Stimulated activated CD4-positive, alpha-beta T cell treated with anti-CD3 and anti-CD28 coated beads, Interleukin-4, amount 100 ng/mL, for 24 hours (primary cell): ENCODE data around the gene PNMA6A.
"Not testable (repeated sequence)": the region's sequence is repeated elsewhere in the genome, so short reads cannot be mapped to it uniquely, and the experiment has no call there.

ENCODE experiments used
- DNase-seq: peaks from one replicate; pipeline ENCODE4 v3.0.0-alpha.2; 2020

Gene PNMA6A

DNA sequence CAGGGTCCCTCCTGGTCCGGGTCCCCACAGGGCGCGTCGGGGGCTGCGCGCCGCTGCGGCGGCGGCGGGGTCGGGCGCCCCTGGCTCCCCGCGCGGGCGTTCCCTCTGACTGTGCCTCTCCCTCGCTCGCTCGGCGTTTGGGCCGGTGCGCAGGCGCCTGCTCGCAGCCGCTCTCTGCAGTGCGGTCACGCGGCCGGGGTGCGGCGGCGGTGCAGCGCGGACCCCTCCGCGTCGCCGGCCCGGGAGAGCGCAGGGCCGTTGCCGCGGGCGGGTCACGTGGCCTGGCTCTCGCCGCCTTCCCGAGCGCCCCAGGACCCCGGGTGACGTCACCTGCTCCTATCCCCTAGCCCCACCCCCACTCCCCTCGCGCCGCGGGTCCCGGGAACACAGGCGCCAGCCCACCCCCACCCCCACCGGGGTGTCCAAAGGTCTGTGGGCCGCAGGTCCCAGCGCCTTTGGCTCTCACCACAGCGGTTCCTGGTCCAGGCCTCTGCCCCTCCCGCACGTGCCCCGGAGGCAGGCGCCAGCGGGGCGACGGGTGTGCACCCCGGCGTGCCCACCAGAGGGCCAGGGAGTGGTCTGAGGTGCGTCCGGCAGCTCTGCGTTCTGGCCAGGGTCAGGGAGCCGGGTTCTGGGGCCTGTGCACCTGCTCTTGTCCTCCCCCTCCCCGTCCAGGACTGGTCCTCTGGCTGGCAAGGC is 5.3 kb downstream of the PNMA6A start:
- not testable (repeated sequence) for DNase-seq

DNA sequence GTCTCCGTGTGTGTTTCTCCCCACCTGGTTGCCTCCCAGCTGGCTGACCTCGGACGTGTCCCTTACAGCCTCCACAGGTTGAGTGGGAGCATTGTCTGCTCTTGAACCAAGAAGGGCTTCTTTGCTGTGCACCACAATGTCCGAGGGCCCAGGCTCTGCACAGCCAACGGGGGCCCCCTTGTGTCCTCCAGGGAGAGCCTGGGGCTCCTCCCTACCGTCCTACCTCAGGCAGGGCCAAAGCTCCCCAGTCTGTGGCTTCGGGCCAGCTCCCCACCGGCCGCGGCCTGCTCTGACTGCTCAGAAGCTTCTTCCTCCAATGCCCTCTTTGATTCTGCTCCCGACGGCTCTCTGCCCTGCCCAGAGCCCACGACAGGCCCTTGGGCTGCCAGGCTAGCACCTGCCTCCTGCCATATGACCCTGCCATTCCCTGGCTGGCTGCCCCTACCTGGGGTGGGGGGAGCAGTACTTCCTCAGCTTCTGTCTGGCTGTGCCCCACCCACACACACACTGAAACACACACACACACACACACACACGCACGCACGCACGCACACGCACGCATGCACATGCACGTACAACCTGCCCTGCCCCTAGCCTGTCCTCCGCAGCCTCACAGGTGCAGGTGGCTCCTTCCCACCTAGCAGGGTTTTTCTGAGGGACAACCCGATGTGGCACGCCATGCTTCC is 11.1 kb downstream of the PNMA6A start:
- DNase-seq = not testable (repeated sequence)

DNA sequence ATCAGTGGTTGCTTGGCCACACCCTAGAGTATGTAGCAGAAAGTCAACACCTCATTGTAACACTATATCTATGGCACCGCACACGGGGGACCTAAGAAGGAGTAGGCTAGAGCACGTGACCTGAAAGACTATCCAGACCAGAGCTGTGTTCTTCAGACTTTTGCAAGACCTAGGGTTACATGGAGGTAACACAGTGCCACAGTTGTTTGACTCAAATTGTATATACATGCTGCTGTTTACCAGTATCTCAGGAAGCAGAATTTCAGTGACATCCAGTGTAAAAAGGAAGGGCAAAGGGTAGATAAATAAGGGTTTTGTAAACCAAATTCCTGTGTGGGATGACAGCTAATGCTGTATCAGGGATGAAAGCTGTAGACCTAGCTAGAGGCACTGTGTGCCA is 30.2 kb downstream of the PNMA6A start:
- DNase-seq = no peak

DNA sequence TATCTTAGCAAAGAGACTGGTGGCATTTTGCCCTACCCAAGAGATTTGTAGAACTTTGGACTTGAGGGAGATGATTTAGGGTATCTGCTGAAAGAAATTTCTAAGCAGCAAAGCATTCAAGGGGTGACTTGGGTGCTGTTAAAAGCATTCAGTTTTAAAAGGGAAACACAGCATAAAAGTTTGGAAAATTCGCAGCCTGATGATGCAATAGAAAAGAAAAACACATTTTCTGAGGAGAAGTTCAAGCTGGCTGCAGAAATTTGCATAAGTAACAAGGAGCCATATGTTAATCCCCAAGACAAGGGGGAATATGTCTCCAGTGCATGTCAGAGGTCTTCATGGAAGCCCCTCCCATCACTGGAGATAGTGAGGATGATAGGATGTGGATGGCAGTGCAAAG is 32.7 kb downstream of the PNMA6A start:
- not testable (repeated sequence) for DNase-seq

DNA sequence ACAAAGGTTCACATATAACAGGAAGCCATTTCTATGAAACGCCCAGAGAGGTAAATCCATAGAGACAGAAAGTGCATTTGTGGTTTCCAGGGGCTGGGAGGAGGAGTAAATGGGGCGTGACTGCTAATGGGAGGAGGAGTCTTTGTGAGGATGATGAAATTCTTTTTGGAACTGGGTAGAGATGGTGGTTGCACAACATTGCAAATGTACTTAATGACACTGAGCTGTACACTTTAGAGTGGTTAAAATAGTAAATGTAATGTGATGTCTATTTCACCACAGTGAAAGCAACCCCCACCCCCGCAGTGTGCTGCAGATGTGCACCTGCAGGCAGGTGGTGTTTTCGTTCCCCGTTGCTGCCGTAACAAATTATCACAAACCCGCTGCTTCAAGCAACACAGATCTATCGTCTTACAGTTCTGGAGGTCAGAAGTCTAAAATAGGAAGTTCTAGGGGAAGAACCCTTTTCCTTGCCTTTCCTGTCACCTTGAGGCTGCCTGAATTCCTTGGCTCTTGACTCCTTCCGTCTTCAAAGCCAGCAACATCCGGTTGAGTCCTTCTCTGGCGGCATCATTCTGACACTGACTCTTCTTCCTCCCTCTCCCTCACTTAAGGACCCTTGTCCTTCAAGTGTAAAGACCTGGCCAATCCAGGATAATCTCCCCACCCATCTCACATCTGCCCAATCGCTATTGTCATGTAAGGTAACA is 34.0 kb downstream of the PNMA6A start:
- DNase-seq = not testable (repeated sequence)

DNA sequence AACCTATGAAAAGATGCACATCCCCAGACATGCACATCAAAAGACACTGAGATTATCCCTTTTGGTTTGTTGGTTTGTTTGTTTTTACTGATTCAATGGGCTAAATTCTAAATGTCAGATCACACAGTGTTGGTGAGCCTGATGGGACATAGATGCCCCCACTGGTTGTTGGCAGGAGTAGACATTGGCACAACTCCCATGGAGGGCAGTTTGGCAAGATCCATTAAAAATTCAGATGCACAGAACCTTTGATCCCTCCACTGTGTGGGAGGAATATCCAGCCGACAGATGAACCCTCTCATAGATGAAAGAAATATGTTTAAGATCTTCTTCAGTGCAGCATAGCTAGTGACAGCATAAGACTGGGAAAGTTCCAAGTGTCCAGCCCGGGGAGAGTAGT is 38.5 kb downstream of the PNMA6A start:
- DNase-seq = not testable (repeated sequence)

DNA sequence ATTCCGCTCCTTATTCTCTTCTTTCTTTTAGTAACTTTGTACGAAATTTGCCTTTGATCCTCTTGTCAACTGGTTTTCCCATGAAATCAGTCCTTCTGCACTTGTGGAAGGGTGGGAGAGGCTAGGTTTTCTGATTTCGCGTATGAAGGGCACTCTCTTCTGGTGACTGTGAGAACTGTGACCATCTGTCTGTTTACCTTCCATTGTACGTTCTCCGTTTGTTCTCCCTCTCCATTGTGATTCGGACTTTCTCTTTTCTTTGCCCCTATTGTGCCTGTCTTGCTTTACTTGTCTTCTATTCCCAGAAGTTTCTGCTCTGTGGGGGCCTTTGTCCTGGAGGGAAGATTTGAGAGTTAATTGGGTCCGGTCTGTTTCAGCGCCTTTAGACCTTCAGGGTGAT is 41.6 kb downstream of the PNMA6A start:
- DNase-seq = not testable (repeated sequence)

DNA sequence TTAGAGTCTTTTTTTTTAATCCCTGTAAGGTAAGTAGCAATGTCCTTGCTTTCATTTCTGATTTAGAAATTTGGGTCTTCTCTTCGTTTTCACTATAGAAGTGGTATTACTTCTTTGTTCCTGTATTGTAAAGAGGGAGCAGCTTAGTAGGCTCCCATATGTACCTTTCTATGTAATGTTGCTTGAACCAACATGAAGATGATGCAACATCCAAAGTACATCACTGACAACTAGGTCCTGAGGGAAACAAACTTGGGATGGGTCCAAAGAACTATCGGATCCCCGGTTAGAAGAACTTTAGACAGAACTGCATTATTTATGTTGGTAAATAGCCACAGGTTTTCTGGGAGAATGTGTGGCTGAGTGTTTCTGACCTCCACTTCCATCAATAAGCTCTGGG is 45.5 kb downstream of the PNMA6A start:
- not testable (repeated sequence) for DNase-seq

DNA sequence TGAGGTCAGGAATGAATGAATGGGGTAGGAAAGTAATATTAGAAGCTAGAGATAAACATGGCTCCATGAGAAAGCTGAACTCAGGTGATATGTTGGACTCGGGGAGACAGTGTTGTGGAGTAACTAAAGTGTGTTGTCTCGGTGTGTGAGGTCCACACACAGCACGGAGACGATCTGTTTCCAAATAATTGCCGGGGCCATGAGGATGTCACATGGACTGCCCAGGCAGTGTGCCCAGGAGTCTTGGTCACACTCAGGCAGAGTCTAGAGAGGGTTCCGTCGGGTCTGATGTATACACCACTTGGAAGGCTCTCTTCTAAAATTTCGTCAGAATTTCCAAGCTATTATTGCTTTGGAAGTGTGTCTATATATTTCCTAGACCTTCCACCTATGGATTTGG is 48.0 kb downstream of the PNMA6A start:
- not testable (repeated sequence) for DNase-seq

DNA sequence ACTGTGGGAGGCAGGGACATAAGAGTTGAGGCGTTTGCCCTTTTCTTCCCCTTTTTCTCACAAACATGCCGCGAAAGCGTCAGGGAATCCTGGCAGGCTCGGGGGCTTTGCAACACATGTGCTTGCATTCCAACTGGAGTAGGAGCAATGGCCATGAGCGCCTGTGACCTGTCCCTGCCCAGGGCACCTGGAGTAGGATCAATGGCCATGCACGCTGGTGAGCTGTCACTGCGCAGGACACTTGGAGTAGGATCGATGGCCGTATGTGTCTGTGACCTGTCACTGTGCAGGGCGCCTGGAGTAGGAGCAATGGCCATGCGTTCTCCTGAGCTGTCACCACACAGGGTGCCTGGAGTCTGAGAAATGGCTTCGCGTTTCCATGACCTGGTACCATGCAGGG is 51.2 kb downstream of the PNMA6A start:
- not testable (repeated sequence) for DNase-seq
